Prostate gland (tissue), 2 donors: ENCODE data around the gene NCAM2. TPM values are rescaled to one million over a fixed set of nuclear protein-coding genes. Genes with fewer than 3 reads are reported as not detected.

Experiments
- DNase-seq: peaks from one replicate; pipeline ENCODE4 v3.0.0-alpha.2; 2019; ENCODE audit warnings: low spot score
- H3K27ac ChIP-seq, 2 donors: fragments of 200-600 bp; sonication (generic); 2 replicates each; pipeline ENCODE4 v1.5.1; 2017 to 2019
- H3K27me3 ChIP-seq: fragments of 200-600 bp; sonication (generic); replicated peaks from 2 replicates; pipeline ENCODE4 v1.5.1; 2019; ENCODE audit not compliant: insufficient read depth
- H3K36me3 ChIP-seq, 2 donors: fragments of 200-600 bp; sonication (generic); 1 replicate in 1 of 2; 2 replicates in 1 of 2; pipeline versions ENCODE4 v1.5.1 to v1.8.1; 2017 to 2019
- H3K4me1 ChIP-seq: fragments of 200-600 bp; sonication (generic); replicated peaks from 2 replicates; pipeline ENCODE4 v1.5.1; 2019
- H3K4me3 ChIP-seq, 2 donors: fragments of 200-600 bp; sonication (generic); 2 replicates each; pipeline ENCODE4 v1.5.1; 2017 to 2019
- H3K9me3 ChIP-seq: fragments of 200-600 bp; sonication (generic); 2 replicates; pipeline ENCODE4 v1.5.1; 2017
- POLR2A ChIP-seq: fragments of 450-650 bp; IDR thresholded peaks from one replicate; pipeline ENCODE4 v1.6.1; 2016; ENCODE audit warnings: antibody characterized with exemption, mild to moderate bottlenecking
- POLR2AphosphoS5 ChIP-seq: sonication (generic); formaldehyde crosslinking; IDR thresholded peaks from one replicate; pipeline ENCODE4 v1.6.1; 2017; ENCODE audit warnings: antibody characterized with exemption
- WGBS: methylation state at CpG from one replicate; pipeline ENCODE4 v1.1.5; 2018; 5-methylcytosine and 5-hydroxymethylcytosine counted together
- intact Hi-C: fragments of 100-400 bp; cut with DNase I; formaldehyde crosslinking; loops from one replicate; pipeline ENCODE4 v1.14.2; 2022
- total RNA-seq, 2 donors: library from RNA; depleted of rRNA; stranded (reverse); fragments of >200 nt; gene quantifications; one replicate each; pipeline ENCODE4 v1.1.0, GENCODE V29; 2016
- TF ChIP-seq, protein P1 (sequence below), 4 experiments: fragments of 200-600 bp in 2 of 4; fragments of 450-650 bp in 2 of 4; sonication (generic) in 2 of 4; IDR thresholded peaks; 1 replicate in 3 of 4; 2 replicates in 1 of 4; pipeline ENCODE4 v1.5.1; 2016 to 2019; ENCODE audit warnings: antibody characterized with exemption in 4 of 4, mild to moderate bottlenecking in 2 of 4, moderate library complexity in 2 of 4

The NCAM2 gene
- total RNA-seq, 2 donors from 2014 or later = 1.1 to 21.9 TPM

DNA sequence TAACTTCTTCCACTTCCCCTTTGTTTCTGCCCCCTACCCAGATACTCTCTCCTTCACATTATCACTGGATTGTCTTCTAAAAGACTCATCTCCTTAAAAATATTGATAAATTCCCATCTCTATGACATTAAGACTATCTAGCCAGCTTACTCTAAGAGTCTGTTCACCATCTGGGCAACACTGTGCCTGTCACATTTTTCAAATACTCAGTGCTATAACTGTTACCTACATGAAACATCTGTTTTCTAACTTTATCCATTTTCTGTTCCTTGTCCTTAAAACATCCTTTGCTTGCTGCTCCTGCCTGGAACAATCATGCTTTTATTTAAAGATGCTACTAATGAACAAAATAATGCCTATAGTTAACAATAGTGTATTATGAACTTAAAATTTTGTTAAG, 81.4 kb downstream of the NCAM2 start:
- H3K4me1 ChIP-seq = no peaks in the 10 kb centered on the region
- H3K36me3 ChIP-seq = no peaks in the 10 kb centered on the region
- no peaks in the 10 kb centered on the region for H3K9me3 ChIP-seq
- DNase-seq = no peak
- H3K27me3 ChIP-seq = no peaks in the 10 kb centered on the region
- no peak for TF ChIP-seq POLR2A
- TF ChIP-seq, protein P1, sequence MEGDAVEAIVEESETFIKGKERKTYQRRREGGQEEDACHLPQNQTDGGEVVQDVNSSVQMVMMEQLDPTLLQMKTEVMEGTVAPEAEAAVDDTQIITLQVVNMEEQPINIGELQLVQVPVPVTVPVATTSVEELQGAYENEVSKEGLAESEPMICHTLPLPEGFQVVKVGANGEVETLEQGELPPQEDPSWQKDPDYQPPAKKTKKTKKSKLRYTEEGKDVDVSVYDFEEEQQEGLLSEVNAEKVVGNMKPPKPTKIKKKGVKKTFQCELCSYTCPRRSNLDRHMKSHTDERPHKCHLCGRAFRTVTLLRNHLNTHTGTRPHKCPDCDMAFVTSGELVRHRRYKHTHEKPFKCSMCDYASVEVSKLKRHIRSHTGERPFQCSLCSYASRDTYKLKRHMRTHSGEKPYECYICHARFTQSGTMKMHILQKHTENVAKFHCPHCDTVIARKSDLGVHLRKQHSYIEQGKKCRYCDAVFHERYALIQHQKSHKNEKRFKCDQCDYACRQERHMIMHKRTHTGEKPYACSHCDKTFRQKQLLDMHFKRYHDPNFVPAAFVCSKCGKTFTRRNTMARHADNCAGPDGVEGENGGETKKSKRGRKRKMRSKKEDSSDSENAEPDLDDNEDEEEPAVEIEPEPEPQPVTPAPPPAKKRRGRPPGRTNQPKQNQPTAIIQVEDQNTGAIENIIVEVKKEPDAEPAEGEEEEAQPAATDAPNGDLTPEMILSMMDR (IDR thresholded peaks at IDR 0.05) = no peak
- TF ChIP-seq POLR2AphosphoS5 = no peak
- H3K4me3 ChIP-seq = no peak overlapping the region
- intact Hi-C loops = no loop called here
- no peak overlapping the region for H3K27ac ChIP-seq

DNA sequence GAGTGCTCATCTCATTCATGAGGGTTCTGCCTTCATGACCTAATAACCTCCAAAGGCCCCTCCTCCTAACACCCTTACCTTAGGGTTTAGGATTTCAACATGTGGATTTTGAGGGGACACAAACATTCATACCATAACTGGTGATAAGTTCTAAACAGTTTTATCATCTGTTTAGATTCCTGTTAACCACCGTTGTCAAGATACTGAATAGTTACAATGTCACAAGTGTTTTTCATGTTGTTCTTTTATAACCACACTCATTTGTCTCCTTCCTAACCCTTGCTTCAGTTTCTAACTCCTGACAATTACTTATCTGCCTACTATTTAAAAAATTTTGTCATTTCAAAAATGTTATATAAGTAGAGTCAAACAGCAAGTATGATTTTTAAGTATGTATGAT, 86.0 kb downstream of the NCAM2 start:
- WGBS = 27% methylated on average over 1 of the region's 1 CpG
- Histone ChIP-seq H3K4me1 (no peaks in the 10 kb centered on the region), H3K4me3 (no peak overlapping the region), H3K36me3 (no peaks in the 10 kb centered on the region), H3K27ac (no peak overlapping the region), H3K9me3 (no peaks in the 10 kb centered on the region), H3K27me3 (no peaks in the 10 kb centered on the region)
- TF ChIP-seq, protein P1 (IDR thresholded peaks at IDR 0.05) = no peak
- TF ChIP-seq POLR2AphosphoS5 (no peak), POLR2A (no peak)
- intact Hi-C loops = no loop called here
- DNase-seq = no peak

DNA sequence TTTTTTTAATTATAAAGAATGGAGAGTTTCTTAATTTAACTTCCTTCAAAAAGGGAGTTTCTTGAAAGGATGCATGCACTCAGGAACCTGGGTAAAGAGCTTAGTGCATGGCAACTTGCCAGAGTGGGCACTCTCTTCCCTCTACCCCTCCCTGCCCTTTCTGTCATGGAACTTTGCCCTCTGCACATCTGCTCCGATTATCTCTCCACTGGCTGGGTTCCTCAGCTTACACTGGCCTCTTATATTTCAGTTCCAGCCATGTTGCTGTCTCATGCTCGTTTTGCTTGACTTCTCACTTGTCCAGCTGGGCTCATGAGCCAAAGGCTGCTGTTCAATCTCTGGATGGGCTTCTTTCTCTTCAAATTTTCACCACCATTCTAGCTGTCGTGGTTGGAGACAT, 87.0 kb downstream of the NCAM2 start:
- TF ChIP-seq POLR2A = no peak
- TF ChIP-seq, protein P1 (IDR thresholded peaks at IDR 0.05) = no peak
- TF ChIP-seq POLR2AphosphoS5 = no peak
- intact Hi-C loops = no loop called here
- H3K4me1 ChIP-seq = no peaks in the 10 kb centered on the region
- no peak for DNase-seq
- H3K4me3 ChIP-seq = no peak overlapping the region
- H3K36me3 ChIP-seq = no peaks in the 10 kb centered on the region
- no peaks in the 10 kb centered on the region for H3K9me3 ChIP-seq
- H3K27me3 ChIP-seq = no peaks in the 10 kb centered on the region
- no peak overlapping the region for H3K27ac ChIP-seq
- 60% methylated on average over 3 of the region's 3 CpGs for WGBS

DNA sequence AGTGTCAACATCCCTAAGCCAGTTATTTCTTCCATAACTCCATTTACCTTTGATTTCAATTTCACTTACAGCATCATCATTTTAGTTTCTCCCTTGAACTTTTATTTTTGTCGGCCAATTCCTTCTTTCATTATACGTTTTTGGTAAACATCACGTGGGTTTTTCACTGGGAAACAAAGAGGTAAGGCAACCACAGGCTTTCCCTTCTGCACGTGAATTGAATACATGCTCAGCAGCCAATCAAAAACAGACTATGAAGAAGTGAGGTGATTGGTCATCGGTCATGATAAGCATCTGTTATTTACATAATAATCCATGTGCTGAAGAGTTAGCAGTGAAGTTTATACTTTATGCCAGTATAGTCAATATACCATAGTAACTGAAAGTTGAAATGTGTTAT, 98.7 kb downstream of the NCAM2 start:
- TF ChIP-seq POLR2A (no peak), POLR2AphosphoS5 (no peak)
- TF ChIP-seq, protein P1 (IDR thresholded peaks at IDR 0.05) = no peak
- intact Hi-C loops = no loop called here
- Histone ChIP-seq H3K27me3 (no peaks in the 10 kb centered on the region), H3K4me3 (no peak overlapping the region), H3K27ac (no peak overlapping the region), H3K9me3 (no peaks in the 10 kb centered on the region), H3K4me1 (no peaks in the 10 kb centered on the region), H3K36me3 (no peaks in the 10 kb centered on the region)
- 57% methylated on average over 5 of the region's 5 CpGs for WGBS
- no peak for DNase-seq

DNA sequence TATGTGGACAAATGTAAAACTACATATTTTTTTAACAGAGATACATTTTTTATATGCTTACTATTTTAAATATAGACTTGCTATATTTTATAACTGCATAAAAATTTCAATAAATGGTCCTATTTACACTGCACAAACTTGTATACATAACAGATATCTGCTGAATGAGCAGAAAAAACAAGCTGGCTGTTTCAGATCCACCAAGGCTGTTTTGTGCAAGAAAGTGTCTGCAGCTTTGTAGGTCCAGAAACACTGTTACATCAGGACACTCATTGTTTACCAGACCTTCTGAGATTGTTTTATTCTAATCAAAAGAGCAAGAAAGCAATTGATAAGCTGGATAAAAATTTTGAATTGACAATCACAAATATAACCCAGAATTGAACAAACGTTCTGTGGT, 99.3 kb downstream of the NCAM2 start:
- TF ChIP-seq, protein P1 (IDR thresholded peaks at IDR 0.05) = no peak
- no peak for TF ChIP-seq POLR2AphosphoS5
- no peak for TF ChIP-seq POLR2A
- no peaks in the 10 kb centered on the region for H3K4me1 ChIP-seq
- H3K27ac ChIP-seq = no peak overlapping the region
- no peaks in the 10 kb centered on the region for H3K9me3 ChIP-seq
- H3K36me3 ChIP-seq = no peaks in the 10 kb centered on the region
- 54% methylated on average over 1 of the region's 1 CpG for WGBS
- intact Hi-C loops = no loop called here
- no peak overlapping the region for H3K4me3 ChIP-seq
- H3K27me3 ChIP-seq = no peaks in the 10 kb centered on the region
- no peak for DNase-seq
